ENCODE measurements around the gene PLCXD1.
"Not testable (repeated sequence)": the region's sequence is repeated elsewhere in the genome, so short reads cannot be mapped to it uniquely, and the experiment has no call there.

GRCh38 chrX:257054-257453 is 24.1 kb upstream of the PLCXD1 start:
- TF ChIP-seq EZH2 (IDR thresholded peaks at IDR 0.05; ENCODE audit: borderline replicate concordance); CTCF (IDR thresholded peaks at IDR 0.05; ENCODE audit: poor library complexity): not testable (repeated sequence)

All from hepatocyte (in vitro differentiated cells).